ENCODE data around the gene FOXRED1.

The FOXRED1 gene

GRCh38 chr11:126267650-126268049, 1.3 kb upstream of the FOXRED1 start:
- Histone ChIP-seq H3K9me2 (ENCODE audit: low read depth, low read length) (no peaks in the 10 kb centered on the region), H3K27ac (ENCODE audit: low read depth, low read length, poor library complexity, severe bottlenecking) (no peak overlapping the region), H2AFZ (ENCODE audit: low read length) (no peak overlapping the region), H3F3A (ENCODE audit: insufficient read depth, low read length) (no peaks in the 10 kb centered on the region), H3K79me2 (ENCODE audit: insufficient read depth, low read length) (peaks cover 13% of the 10 kb centered on the region), H3K9ac (ENCODE audit: low read length) (peak overlapping the region; percentile 86), H3K4me1 (ENCODE audit: insufficient read depth, low read length, severe bottlenecking) (peaks cover 18% of the 10 kb centered on the region), H3K27me3 (ENCODE audit: insufficient read depth, low read length) (no peaks in the 10 kb centered on the region), H3K9me3 (ENCODE audit: low read length) (no peaks in the 10 kb centered on the region), H3K4me3 (ENCODE audit: low read depth, low read length, poor library complexity, severe bottlenecking) (peak overlapping the region; percentile 95), H3K4me2 (ENCODE audit: low read length) (peak overlapping the region; percentile 78), H3K36me3 (ENCODE audit: insufficient read depth, low read length) (peaks cover 51% of the 10 kb centered on the region), H4K20me1 (ENCODE audit: insufficient read depth, low read length) (no peaks in the 10 kb centered on the region)
- TF ChIP-seq EZH2 (IDR thresholded peaks at IDR 0.05; ENCODE audit: borderline replicate concordance, low read length) (no peak), CTCF (IDR thresholded peaks at IDR 0.05; ENCODE audit: low read length) (no peak)

GRCh38 chr11:126268361-126268707, 620 bp upstream of the FOXRED1 start:
- Histone ChIP-seq H2AFZ (ENCODE audit: low read length) (no peak overlapping the region), H3F3A (ENCODE audit: insufficient read depth, low read length) (no peaks in the 10 kb centered on the region), H3K9me3 (ENCODE audit: low read length) (no peaks in the 10 kb centered on the region), H3K4me3 (ENCODE audit: low read depth, low read length, poor library complexity, severe bottlenecking) (peak overlapping the region; percentile 95), H3K9me2 (ENCODE audit: low read depth, low read length) (no peaks in the 10 kb centered on the region), H3K4me1 (ENCODE audit: insufficient read depth, low read length, severe bottlenecking) (peaks cover 18% of the 10 kb centered on the region), H3K4me2 (ENCODE audit: low read length) (peak overlapping the region; percentile 78), H3K27ac (ENCODE audit: low read depth, low read length, poor library complexity, severe bottlenecking) (no peak overlapping the region), H3K9ac (ENCODE audit: low read length) (peak overlapping the region; percentile 86), H3K79me2 (ENCODE audit: insufficient read depth, low read length) (peaks cover 13% of the 10 kb centered on the region), H3K36me3 (ENCODE audit: insufficient read depth, low read length) (peaks cover 52% of the 10 kb centered on the region), H4K20me1 (ENCODE audit: insufficient read depth, low read length) (no peaks in the 10 kb centered on the region), H3K27me3 (ENCODE audit: insufficient read depth, low read length) (no peaks in the 10 kb centered on the region)
- TF ChIP-seq EZH2 (IDR thresholded peaks at IDR 0.05; ENCODE audit: borderline replicate concordance, low read length), result no peak

- Histone ChIP-seq H3K27me3 (ENCODE audit: insufficient read depth, low read length) (no peaks in the 10 kb centered on the region), H2AFZ (ENCODE audit: low read length) (no peak overlapping the region), H3K27ac (ENCODE audit: low read depth, low read length, poor library complexity, severe bottlenecking) (no peak overlapping the region), H3K4me2 (ENCODE audit: low read length) (no peak overlapping the region), H3K4me3 (ENCODE audit: low read depth, low read length, poor library complexity, severe bottlenecking) (no peak overlapping the region), H4K20me1 (ENCODE audit: insufficient read depth, low read length) (no peaks in the 10 kb centered on the region), H3K36me3 (ENCODE audit: insufficient read depth, low read length) (peaks cover 46% of the 10 kb centered on the region), H3K4me1 (ENCODE audit: insufficient read depth, low read length, severe bottlenecking) (peaks cover 10% of the 10 kb centered on the region), H3K79me2 (ENCODE audit: insufficient read depth, low read length) (no peaks in the 10 kb centered on the region), H3K9ac (ENCODE audit: low read length) (no peak overlapping the region), H3K9me3 (ENCODE audit: low read length) (no peaks in the 10 kb centered on the region), H3K9me2 (ENCODE audit: low read depth, low read length) (no peaks in the 10 kb centered on the region), H3F3A (ENCODE audit: insufficient read depth, low read length) (no peaks in the 10 kb centered on the region)
- TF ChIP-seq EZH2 (IDR thresholded peaks at IDR 0.05; ENCODE audit: borderline replicate concordance, low read length) (no peak), CTCF (IDR thresholded peaks at IDR 0.05; ENCODE audit: low read length) (no peak)
Measured at GRCh38 chr11:126277322-126277721, 8.4 kb downstream of the FOXRED1 start.

- Histone ChIP-seq H3K27me3 (ENCODE audit: insufficient read depth, low read length) (no peaks in the 10 kb centered on the region), H3F3A (ENCODE audit: insufficient read depth, low read length) (no peaks in the 10 kb centered on the region), H3K9me3 (ENCODE audit: low read length) (no peaks in the 10 kb centered on the region), H2AFZ (ENCODE audit: low read length) (no peak overlapping the region), H4K20me1 (ENCODE audit: insufficient read depth, low read length) (no peaks in the 10 kb centered on the region), H3K9me2 (ENCODE audit: low read depth, low read length) (no peaks in the 10 kb centered on the region), H3K9ac (ENCODE audit: low read length) (no peak overlapping the region), H3K4me1 (ENCODE audit: insufficient read depth, low read length, severe bottlenecking) (peaks cover 14% of the 10 kb centered on the region), H3K27ac (ENCODE audit: low read depth, low read length, poor library complexity, severe bottlenecking) (no peak overlapping the region), H3K4me2 (ENCODE audit: low read length) (no peak overlapping the region), H3K36me3 (ENCODE audit: insufficient read depth, low read length) (peaks cover 43% of the 10 kb centered on the region), H3K79me2 (ENCODE audit: insufficient read depth, low read length) (no peaks in the 10 kb centered on the region), H3K4me3 (ENCODE audit: low read depth, low read length, poor library complexity, severe bottlenecking) (no peak overlapping the region)
- TF ChIP-seq CTCF (IDR thresholded peaks at IDR 0.05; ENCODE audit: low read length) (no peak), EZH2 (IDR thresholded peaks at IDR 0.05; ENCODE audit: borderline replicate concordance, low read length) (no peak)
Measured at GRCh38 chr11:126277780-126278179, 8.8 kb downstream of the FOXRED1 start.

All from OCI-LY1 (cell line).